B cell (primary cell): ENCODE results near the gene RHPN2.

ENCODE experiments used
- CTCF ChIP-seq: fragments of 200-600 bp; IDR thresholded peaks from one replicate; pipeline ENCODE4 v1.8.0; 2022; ENCODE audit warnings: antibody characterized with exemption, mild to moderate bottlenecking
- EZH2 ChIP-seq: IDR thresholded peaks from 2 replicates; pipeline ENCODE4 v1.6.1; 2012; ENCODE audit warnings: borderline replicate concordance, low read depth, mild to moderate bottlenecking, moderate library complexity, low read length; ENCODE audit not compliant: insufficient read depth, poor library complexity, severe bottlenecking

GRCh38 chr19:33080761-33081681 is 16.3 kb upstream of the RHPN2 start, which contains the start of gene GPATCH1:
- TF ChIP-seq CTCF = no peak
- TF ChIP-seq EZH2 = no peak
